CD4-positive, alpha-beta memory T cell (primary cell): ENCODE data around the gene DOCK3. TPM values are rescaled to one million over a fixed set of nuclear protein-coding genes. Genes with fewer than 3 reads are reported as not detected.

ENCODE experiments used
- CTCF ChIA-PET: fragments of 350-600 bp; sonication (Branson Sonifier 250); formaldehyde crosslinking; loops from one replicate; lab custom pipeline; 2021; ENCODE audit warnings: inconsistent platforms; ENCODE audit not compliant: partially characterized antibody; lab: Charles Lee
- POLR2A ChIA-PET: fragments of 350-600 bp; sonication (Branson Sonifier 250); formaldehyde crosslinking; loops from one replicate; lab custom pipeline; 2021; ENCODE audit not compliant: partially characterized antibody; lab: Charles Lee
- DNase-seq, 5 donors: peaks; one replicate each; pipeline versions ENCODE4 v3.0.0 to v3.0.0-alpha.2; 2020 to 2022; ENCODE audit warnings: mixed read lengths in 1 of 5
- H3K27ac ChIP-seq: one replicate; pipeline ENCODE4 v1.7.0; 2013; ENCODE audit warnings: low read depth, low read length
- H3K27me3 ChIP-seq: 2 replicates; pipeline ENCODE4 v1.7.0; 2013; ENCODE audit warnings: mild to moderate bottlenecking, low read length, moderate library complexity; ENCODE audit not compliant: insufficient read depth
- H3K36me3 ChIP-seq: 2 replicates; pipeline ENCODE4 v1.7.0; 2013; ENCODE audit warnings: mild to moderate bottlenecking, low read length, moderate library complexity; ENCODE audit not compliant: insufficient read depth
- H3K4me1 ChIP-seq: 2 replicates; pipeline ENCODE4 v1.7.0; 2013; ENCODE audit warnings: mild to moderate bottlenecking, low read length, moderate library complexity; ENCODE audit not compliant: insufficient read depth
- H3K4me3 ChIP-seq, 2 donors: one replicate each; pipeline ENCODE4 v1.7.0; 2013; ENCODE audit warnings: low read length in 2 of 2, mild to moderate bottlenecking in 1 of 2
- H3K9me3 ChIP-seq, 2 donors: one replicate each; pipeline ENCODE4 v1.7.0; 2013; ENCODE audit warnings: low read length in 2 of 2, control low read depth in 1 of 2; ENCODE audit not compliant: control insufficient read depth in 1 of 2
- H3K27ac Mint-ChIP-seq, 7 donors: one replicate each; pipeline ENCODE4 v1.8.0; 2020 to 2021; ENCODE audit warnings: mixed read lengths in 7 of 7, mild to moderate bottlenecking in 6 of 7, inconsistent platforms in 3 of 7, moderate library complexity in 3 of 7
- H3K27me3 Mint-ChIP-seq, 2 donors: one replicate each; pipeline ENCODE4 v1.8.0; 2020 to 2021; ENCODE audit warnings: mixed read lengths in 2 of 2
- H3K36me3 Mint-ChIP-seq, 2 donors: one replicate each; pipeline ENCODE4 v1.8.0; 2020 to 2021; ENCODE audit warnings: mixed read lengths in 2 of 2, inconsistent platforms in 1 of 2, mild to moderate bottlenecking in 1 of 2
- H3K4me1 Mint-ChIP-seq, 4 donors: one replicate each; pipeline ENCODE4 v1.8.0; 2020 to 2021; ENCODE audit warnings: mixed read lengths in 4 of 4, mild to moderate bottlenecking in 1 of 4
- H3K4me3 Mint-ChIP-seq, 8 donors: one replicate each; pipeline ENCODE4 v1.8.0; 2020 to 2021; ENCODE audit warnings: mixed read lengths in 8 of 8, mild to moderate bottlenecking in 7 of 8, moderate library complexity in 6 of 8, inconsistent platforms in 3 of 8
- H3K9me3 Mint-ChIP-seq, 8 donors: one replicate each; pipeline ENCODE4 v1.8.0; 2020 to 2021; ENCODE audit warnings: mixed read lengths in 8 of 8, mild to moderate bottlenecking in 5 of 8, inconsistent platforms in 3 of 8, moderate library complexity in 1 of 8
- intact Hi-C: fragments of 100-400 bp; cut with micrococcal nuclease; formaldehyde crosslinking; loops from one replicate; pipeline ENCODE4 v1.15.1; 2023
- polyA plus RNA-seq, 2 donors: library from polyadenylated mRNA; unstranded; fragments of 300-500 nt; fragmentation: Illumina TruSeq; gene quantifications; one replicate each; pipeline ENCODE4 v1.2.3, GENCODE V29; 2021
- total RNA-seq, 2 experiments: library from RNA; stranded (reverse); gene quantifications; one replicate each; pipeline ENCODE4 v1.2.3, GENCODE V29; 2021

The DOCK3 gene
- total and polyA plus RNA-seq, 4 experiments from 2014 or later = 0.04 to 2.6 (median 1.3) TPM

- no peaks in the 10 kb centered on the region for H3K36me3 ChIP-seq
- intact Hi-C loops = no loop called here
- ChIA-PET POLR2A (no interaction called here), CTCF (interaction anchor here (3.6 kb wide), 1 partner anchor 9 kb away, joined by 14 read pairs; the partner anchor contains the start of gene RBM15B)
- no peaks in the 10 kb centered on the region for H3K27me3 ChIP-seq
- H3K4me1 ChIP-seq = peaks cover 18% of the 10 kb centered on the region
- H3K9me3 ChIP-seq = no peaks in the 10 kb centered on the region
- DNase-seq = no peak
- Mint-ChIP-seq H3K36me3 (peaks cover 0 to 11% of the 10 kb centered on the region in 2 donors), H3K27me3 (no peaks in the 10 kb centered on the region), H3K9me3 (no peaks in the 10 kb centered on the region), H3K27ac (no peak overlapping the region), H3K4me3 (no peak overlapping the region), H3K4me1 (peaks cover 8 to 29% (median 17%) of the 10 kb centered on the region in 4 donors)
- no peak overlapping the region for H3K4me3 ChIP-seq
- H3K27ac ChIP-seq = no peak overlapping the region
Observed at GRCh38 chr3:51380601-51381332, 706.0 kb downstream of the DOCK3 start.

GRCh38 chr3:51381333-51381705 is 706.6 kb downstream of the DOCK3 start:
- no peak overlapping the region for H3K27ac ChIP-seq
- ChIA-PET POLR2A (no interaction called here), CTCF (interaction anchor here (3.6 kb wide), 1 partner anchor 9 kb away, joined by 14 read pairs; the partner anchor contains the start of gene RBM15B)
- Mint-ChIP-seq H3K4me1 (peaks cover 13 to 35% (median 22%) of the 10 kb centered on the region in 4 donors), H3K27ac (no peak overlapping the region), H3K36me3 (peaks cover 0 to 17% of the 10 kb centered on the region in 2 donors), H3K4me3 (no peak overlapping the region), H3K9me3 (no peaks in the 10 kb centered on the region), H3K27me3 (no peaks in the 10 kb centered on the region)
- H3K9me3 ChIP-seq = no peaks in the 10 kb centered on the region
- H3K4me3 ChIP-seq = no peak overlapping the region
- no peaks in the 10 kb centered on the region for H3K27me3 ChIP-seq
- intact Hi-C loops = no loop called here
- H3K36me3 ChIP-seq = no peaks in the 10 kb centered on the region
- peaks cover 24% of the 10 kb centered on the region for H3K4me1 ChIP-seq
- DNase-seq = no peak

- Histone ChIP-seq H3K27me3 (no peaks in the 10 kb centered on the region), H3K27ac (no peak overlapping the region), H3K36me3 (peaks cover 4% of the 10 kb centered on the region), H3K4me1 (peaks cover 31% of the 10 kb centered on the region), H3K4me3 (no peak overlapping the region), H3K9me3 (no peaks in the 10 kb centered on the region)
- DNase-seq = no peak
- ChIA-PET POLR2A (interaction anchor here (0.8 kb wide), 1 partner anchor 812 kb away, joined by 3 read pairs; the partner anchor contains the start of gene HEMK1), CTCF (interaction anchor here (0.9 to 1.0 kb wide), 2 partner anchors 119 to 410 kb away, joined by 3 read pairs; no protein-coding TSS in a partner anchor)
- Mint-ChIP-seq H3K4me1 (peaks cover 16 to 44% (median 28%) of the 10 kb centered on the region in 4 donors), H3K9me3 (no peaks in the 10 kb centered on the region), H3K4me3 (no peak overlapping the region), H3K27me3 (no peaks in the 10 kb centered on the region), H3K27ac (peak overlapping the region in 2 of 7 donors; percentile 62 to 70), H3K36me3 (peaks cover 0 to 23% of the 10 kb centered on the region in 2 donors)
- intact Hi-C loops = no loop called here
Observed at GRCh38 chr3:51382076-51382745, 707.5 kb downstream of the DOCK3 start.

- Mint-ChIP-seq H3K9me3 (no peaks in the 10 kb centered on the region), H3K36me3 (peaks cover 5 to 29% of the 10 kb centered on the region in 2 donors), H3K4me3 (peak overlapping the region in 7 of 8 donors; percentile 31 to 99 (median 99)), H3K4me1 (peaks cover 22 to 51% (median 34%) of the 10 kb centered on the region in 4 donors), H3K27ac (peak overlapping the region; percentile 75 to 100 (median 87)), H3K27me3 (no peaks in the 10 kb centered on the region)
- Histone ChIP-seq H3K27ac (peak overlapping the region; percentile 92), H3K9me3 (no peaks in the 10 kb centered on the region), H3K4me1 (peaks cover 31% of the 10 kb centered on the region), H3K4me3 (no peak overlapping the region), H3K36me3 (peaks cover 4% of the 10 kb centered on the region), H3K27me3 (no peaks in the 10 kb centered on the region)
- ChIA-PET POLR2A (interaction anchor here (0.8 to 3.3 kb wide), 2 partner anchors 117 to 813 kb away, joined by 3 to 34 read pairs; partner anchors contain the start of genes DCAF1 and HEMK1), CTCF (interaction anchor here (0.8 to 1.0 kb wide), 3 partner anchors 119 to 411 kb away, joined by 3 read pairs; no protein-coding TSS in a partner anchor)
- DNase-seq = no peak
- intact Hi-C loops = no loop called here
Observed at GRCh38 chr3:51382947-51383578, 708.3 kb downstream of the DOCK3 start.

- peak overlapping the region; percentile 98 to 100 (median 99) for H3K27ac Mint-ChIP-seq
- Histone ChIP-seq H3K4me1 (peaks cover 32% of the 10 kb centered on the region), H3K36me3 (peaks cover 4% of the 10 kb centered on the region), H3K4me3 (peak overlapping the region; percentile 55 to 93), H3K9me3 (no peaks in the 10 kb centered on the region), H3K27me3 (no peaks in the 10 kb centered on the region), H3K27ac (peak overlapping the region; percentile 92)
- DNase-seq = peak in 1 of 5 donors; percentile 18
- intact Hi-C loops = loop anchor here (1.0 to 2.0 kb wide), 2 partner anchors 359 to 815 kb away; partner anchors contain the start of gene HEMK1
- ChIA-PET CTCF (interaction anchor here (0.9 to 1.7 kb wide), 5 partner anchors 12 to 768 kb away, joined by 3 to 4 read pairs (median 3); partner anchors contain the start of gene MAPKAPK3), POLR2A (interaction anchor here (0.9 to 4.9 kb wide), 15 partner anchors 10 to 1043 kb away, joined by 3 to 34 read pairs (median 13); partner anchors contain the start of genes C3orf18, CISH, DCAF1 and HEMK1)
- H3K27me3 Mint-ChIP-seq = no peaks in the 10 kb centered on the region
- peaks cover 9 to 37% of the 10 kb centered on the region in 2 donors for H3K36me3 Mint-ChIP-seq
- H3K4me3 Mint-ChIP-seq = peak overlapping the region; percentile 98 to 99 (median 99)
- H3K4me1 Mint-ChIP-seq = peaks cover 22 to 56% (median 38%) of the 10 kb centered on the region in 4 donors
- H3K9me3 Mint-ChIP-seq = no peaks in the 10 kb centered on the region
Observed at GRCh38 chr3:51384055-51384725, 709.5 kb downstream of the DOCK3 start.

GRCh38 chr3:51384726-51385473 is 710.2 kb downstream of the DOCK3 start, which contains the start of gene MANF:
MANF (plus strand) TSS chr3:51385291; CDS start chr3:51385343, 52 bp downstream.
- ChIA-PET CTCF (interaction anchor here (1.0 to 1.7 kb wide), 10 partner anchors 10 to 769 kb away, joined by 3 to 5 read pairs (median 4); no protein-coding TSS in a partner anchor), POLR2A (interaction anchor here (0.6 to 4.9 kb wide), 22 partner anchors 10 to 1044 kb away, joined by 3 to 34 read pairs (median 6); partner anchors contain the start of genes C3orf18, CISH, DCAF1 and HEMK1)
- peak within 1 kb of the TSS; percentile 98 to 99 (median 99) for H3K4me3 Mint-ChIP-seq
- peak within 1 kb of the TSS; percentile 98 to 100 (median 99) for H3K27ac Mint-ChIP-seq
- H3K4me1 ChIP-seq = peaks cover 38% of the 10 kb centered on the region
- peak; percentile 97 to 98 (median 98) for DNase-seq
- no peaks in the 10 kb centered on the region for H3K9me3 ChIP-seq
- H3K36me3 ChIP-seq = peaks cover 4% of the 10 kb centered on the region
- intact Hi-C loops = loop anchor here (1.0 to 5.0 kb wide), 6 partner anchors 115 to 816 kb away; partner anchors contain the start of genes DCAF1, HEMK1 and TEX264
- peak within 1 kb of the TSS; percentile 92 for H3K27ac ChIP-seq
- peaks cover 12 to 42% of the 10 kb centered on the region in 2 donors for H3K36me3 Mint-ChIP-seq
- H3K4me1 Mint-ChIP-seq = peaks cover 25 to 62% (median 42%) of the 10 kb centered on the region in 4 donors
- no peaks in the 10 kb centered on the region for H3K27me3 Mint-ChIP-seq
- no peaks in the 10 kb centered on the region for H3K27me3 ChIP-seq
- peak within 1 kb of the TSS; percentile 61 to 93 for H3K4me3 ChIP-seq
- H3K9me3 Mint-ChIP-seq = no peaks in the 10 kb centered on the region
